SH-SY5Y (cell line): ENCODE results near the gene ZMIZ2.

Experiments
- GATA2 ChIP-seq: IDR thresholded peaks from 2 replicates; pipeline ENCODE4 v1.6.1; 2011; ENCODE audit warnings: mild to moderate bottlenecking, low read depth, low read length
- GATA3 ChIP-seq: IDR thresholded peaks from 2 replicates; pipeline ENCODE4 v1.6.1; 2011; ENCODE audit warnings: low read depth, mild to moderate bottlenecking, low read length, moderate library complexity

DNA sequence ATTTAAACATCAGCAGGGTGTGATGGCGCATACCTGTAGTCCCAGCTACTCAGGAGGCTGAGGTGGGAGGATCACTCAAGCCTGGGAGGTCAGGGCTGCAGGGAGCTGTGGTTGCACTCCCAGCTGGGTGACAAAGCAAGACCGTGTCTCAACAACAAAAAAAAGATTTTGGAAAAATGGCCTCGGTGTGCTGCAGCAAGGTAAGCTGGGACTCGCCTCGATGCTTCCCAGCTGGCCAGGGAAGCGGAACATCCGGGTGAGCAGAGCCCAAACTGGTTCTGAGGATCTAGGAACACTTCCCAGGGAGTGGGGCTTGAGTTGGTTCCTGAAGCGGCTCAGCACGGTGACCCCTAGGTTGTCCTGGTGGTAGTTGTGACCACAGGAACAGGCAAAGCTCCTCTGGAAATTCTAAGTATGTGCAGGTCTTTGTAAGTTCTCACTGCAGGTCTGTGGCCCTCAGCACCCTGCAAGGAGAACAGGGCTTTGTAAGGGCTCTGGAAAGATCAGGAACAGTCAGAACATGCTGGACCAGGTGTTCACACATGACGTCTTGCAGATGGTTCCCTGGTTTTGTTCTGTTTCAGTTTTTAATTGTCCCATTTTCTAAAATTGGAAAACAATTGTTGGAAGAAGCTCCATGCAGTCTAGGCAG, 38.6 kb upstream of the ZMIZ2 start:
- TF ChIP-seq GATA2, result no peak
- TF ChIP-seq GATA3, result no peak
